Fibroblast of lung (primary cell): ENCODE data around the gene MISP3. TPM values are rescaled to one million over a fixed set of nuclear protein-coding genes. Genes with fewer than 3 reads are reported as not detected.
A peak's percentile ranks its signal among the peaks of the same experiment; 100 is the strongest.

ENCODE experiments used
- DNase-seq, 2 donors: peaks; one replicate each; pipeline versions ENCODE4 v3.0.0 to v3.0.0-alpha.2; 2010; ENCODE audit warnings: low read depth in 2 of 2
- H2AFZ ChIP-seq: 2 replicates; pipeline ENCODE4 v1.5.1; 2012; ENCODE audit warnings: low read length, control low read depth, inconsistent platforms
- H3K27ac ChIP-seq: 2 replicates; pipeline ENCODE4 v1.5.1; 2011; ENCODE audit warnings: low read length, control low read depth; ENCODE audit not compliant: insufficient read depth
- H3K27me3 ChIP-seq: 2 replicates; pipeline ENCODE4 v1.5.1; 2011; ENCODE audit warnings: mild to moderate bottlenecking, low read length; ENCODE audit not compliant: control insufficient read depth, insufficient read depth
- H3K36me3 ChIP-seq: 2 replicates; pipeline ENCODE4 v1.5.1; 2011; ENCODE audit warnings: low read length; ENCODE audit not compliant: control insufficient read depth, insufficient read depth
- H3K4me1 ChIP-seq: 2 replicates; pipeline ENCODE4 v1.5.1; 2011; ENCODE audit warnings: low read length; ENCODE audit not compliant: control insufficient read depth, insufficient read depth; ENCODE audit errors: extremely low read depth
- H3K4me2 ChIP-seq: 2 replicates; pipeline ENCODE4 v1.5.1; 2011; ENCODE audit warnings: low read length, control low read depth; ENCODE audit not compliant: insufficient read depth; ENCODE audit errors: extremely low read depth
- H3K4me3 ChIP-seq, 4 experiments: fragments of 200-600 bp in 1 of 4; sonication (generic) in 1 of 4; replicated peaks in 1 of 4; 2 replicates each; pipeline ENCODE4 v1.5.1; 2011 to 2016; ENCODE audit warnings: low read length in 4 of 4, low read depth in 3 of 4, mild to moderate bottlenecking in 3 of 4, control low read depth in 2 of 4, inconsistent platforms in 1 of 4, mixed read lengths in 1 of 4; ENCODE audit not compliant: insufficient read depth in 1 of 4; ENCODE audit errors: control extremely low read depth in 1 of 4
- H3K79me2 ChIP-seq: 2 replicates; pipeline ENCODE4 v1.5.1; 2012; ENCODE audit warnings: mild to moderate bottlenecking, low read length, inconsistent platforms; ENCODE audit not compliant: control insufficient read depth, insufficient read depth
- H3K9ac ChIP-seq: 2 replicates; pipeline ENCODE4 v1.5.1; 2011; ENCODE audit warnings: mild to moderate bottlenecking, low read length, control low read depth; ENCODE audit not compliant: insufficient read depth
- H3K9me3 ChIP-seq: 2 replicates; pipeline ENCODE4 v1.5.1; 2012; ENCODE audit warnings: low read depth, low read length; ENCODE audit not compliant: control insufficient read depth, insufficient read depth
- H4K20me1 ChIP-seq: 2 replicates; pipeline ENCODE4 v1.5.1; 2011; ENCODE audit warnings: low read length; ENCODE audit not compliant: control insufficient read depth, insufficient read depth; ENCODE audit errors: extremely low read depth
- CTCF ChIP-seq, 2 donors: IDR thresholded peaks in 1 of 2; conservative IDR thresholded peaks in 1 of 2; 1 replicate in 1 of 2; 2 replicates in 1 of 2; pipeline ENCODE4 v1.5.1; 2011 to 2012; ENCODE audit warnings: low read length in 2 of 2, control low read depth in 1 of 2, inconsistent platforms in 1 of 2, low read depth in 1 of 2, mild to moderate bottlenecking in 1 of 2
- EZH2 ChIP-seq: IDR thresholded peaks from 2 replicates; pipeline ENCODE4 v1.5.1; 2012; ENCODE audit warnings: low read length, control low read depth, mild to moderate bottlenecking; ENCODE audit errors: missing control alignments
- polyA plus RNA-seq, 2 donors: library from polyadenylated mRNA; depleted of rRNA in 1 of 2; stranded (reverse) in 1 of 2; unstranded in 1 of 2; fragments of >200 nt; gene quantifications; 2 replicates each; pipeline ENCODE4 v1.2.1, GENCODE V29; 2011 to 2012; ENCODE audit warnings: missing spikeins in 1 of 2
- total RNA-seq: library from RNA; depleted of rRNA; stranded (reverse); fragments of >200 nt; gene quantifications from 2 replicates; pipeline ENCODE4 v1.2.1, GENCODE V29; 2014

Gene MISP3
- total and polyA plus RNA-seq, 2 donors (not counting 1 experiment from before 2014, with no cell fraction given): 0.33 to 0.83 TPM

GRCh38 chr19:14059093-14059480 is 13.5 kb upstream of the MISP3 start:
- peak; percentile 61 to 66 for TF ChIP-seq CTCF (conservative IDR thresholded peaks at IDR 0.05 in 1 of 2, IDR thresholded peaks at IDR 0.05 in 1 of 2; ENCODE audit: low read depth in 1 of 2, low read length in 2 of 2)
- TF ChIP-seq EZH2: no peak
- no peak overlapping the region for H3K27ac ChIP-seq
- no peak overlapping the region for H3K4me2 ChIP-seq
- no peaks in the 10 kb centered on the region for H3K4me1 ChIP-seq
- no peaks in the 10 kb centered on the region for H3K9me3 ChIP-seq
- no peak overlapping the region for H2AFZ ChIP-seq
- no peaks in the 10 kb centered on the region for H3K79me2 ChIP-seq
- no peak overlapping the region for H3K9ac ChIP-seq
- H4K20me1 ChIP-seq: no peaks in the 10 kb centered on the region
- H3K4me3 ChIP-seq: no peak overlapping the region
- DNase-seq: no peak
- peaks cover 5% of the 10 kb centered on the region for H3K27me3 ChIP-seq
- H3K36me3 ChIP-seq: no peaks in the 10 kb centered on the region

GRCh38 chr19:14059652-14060155 is 12.9 kb upstream of the MISP3 start:
- Histone ChIP-seq H2AFZ (no peak overlapping the region), H4K20me1 (no peaks in the 10 kb centered on the region), H3K9ac (no peak overlapping the region), H3K79me2 (no peaks in the 10 kb centered on the region), H3K4me2 (no peak overlapping the region), H3K9me3 (no peaks in the 10 kb centered on the region), H3K36me3 (no peaks in the 10 kb centered on the region), H3K4me3 (no peak overlapping the region), H3K27ac (no peak overlapping the region), H3K4me1 (no peaks in the 10 kb centered on the region), H3K27me3 (peaks cover 5% of the 10 kb centered on the region)
- TF ChIP-seq CTCF (conservative IDR thresholded peaks at IDR 0.05 in 1 of 2, IDR thresholded peaks at IDR 0.05 in 1 of 2; ENCODE audit: low read depth in 1 of 2, low read length in 2 of 2): no peak
- no peak for TF ChIP-seq EZH2
- no peak for DNase-seq

- DNase-seq: peak in 1 of 2 donors; percentile 72
Observed at GRCh38 chr19:14061081-14061749, 11.4 kb upstream of the MISP3 start.

More at GRCh38 chr19:14061081-14061749, 11.4 kb upstream of the MISP3 start:
- H3K79me2 ChIP-seq: no peaks in the 10 kb centered on the region
- H3K27me3 ChIP-seq: peaks cover 5% of the 10 kb centered on the region
- no peaks in the 10 kb centered on the region for H3K36me3 ChIP-seq
- no peak overlapping the region for H3K4me2 ChIP-seq
- no peak overlapping the region for H2AFZ ChIP-seq
- H4K20me1 ChIP-seq: no peaks in the 10 kb centered on the region
- H3K9me3 ChIP-seq: no peaks in the 10 kb centered on the region
- H3K27ac ChIP-seq: no peak overlapping the region
- H3K9ac ChIP-seq: no peak overlapping the region
- H3K4me3 ChIP-seq: no peak overlapping the region
- no peak for TF ChIP-seq CTCF (conservative IDR thresholded peaks at IDR 0.05 in 1 of 2, IDR thresholded peaks at IDR 0.05 in 1 of 2; ENCODE audit: low read depth in 1 of 2, low read length in 2 of 2)
- TF ChIP-seq EZH2: no peak
- no peaks in the 10 kb centered on the region for H3K4me1 ChIP-seq
